HG02885 (cell line): Measurements from ENCODE around the gene DOCK7.
"Not testable (repeated sequence)": the region's sequence is repeated elsewhere in the genome, so short reads cannot be mapped to it uniquely, and the experiment has no call there.

ENCODE experiments used
- ATAC-seq: cut with Tn5 transposase; IDR thresholded peaks from one replicate; pipeline ENCODE4 v1.9.1; 2021; ENCODE audit warnings: mild to moderate bottlenecking; ENCODE audit not compliant: unreplicated experiment, poor library complexity

DOCK7 gene

GRCh38 chr1:62687903-62688686 lies at the start of gene DOCK7:
Gene DOCK7 (minus strand): TSS chr1:62688386. CDS start chr1:62688264, 122 bp downstream.
- peak; percentile 70 for ATAC-seq

GRCh38 chr1:62735491-62736171 lies 47.4 kb upstream of the DOCK7 start:
- no peak for ATAC-seq

GRCh38 chr1:62732331-62732730 lies 44.1 kb upstream of the DOCK7 start:
- ATAC-seq = no peak

- ATAC-seq = no peak
Observed at GRCh38 chr1:62728963-62729362, 40.8 kb upstream of the DOCK7 start.

- no peak for ATAC-seq
Observed at GRCh38 chr1:62727656-62728407, 39.6 kb upstream of the DOCK7 start.

- no peak for ATAC-seq
Observed at GRCh38 chr1:62726011-62726442, 37.8 kb upstream of the DOCK7 start.

GRCh38 chr1:62725255-62725654 lies 37.1 kb upstream of the DOCK7 start:
- no peak for ATAC-seq

- no peak for ATAC-seq
Observed at GRCh38 chr1:62724430-62724829, 36.2 kb upstream of the DOCK7 start.

GRCh38 chr1:62723883-62724282 lies 35.7 kb upstream of the DOCK7 start:
- ATAC-seq = no peak

- peak; percentile 90 for ATAC-seq
Observed at GRCh38 chr1:62722796-62723195, 34.6 kb upstream of the DOCK7 start.

GRCh38 chr1:62720946-62721554 lies 32.9 kb upstream of the DOCK7 start:
- ATAC-seq = no peak

- not testable (repeated sequence) for ATAC-seq
Observed at GRCh38 chr1:62718400-62718799, 30.2 kb upstream of the DOCK7 start.

GRCh38 chr1:62717483-62717882 lies 29.3 kb upstream of the DOCK7 start:
- ATAC-seq = no peak

GRCh38 chr1:62716397-62716796 lies 28.2 kb upstream of the DOCK7 start:
- no peak for ATAC-seq

- ATAC-seq = no peak
Observed at GRCh38 chr1:62712336-62713243, 24.4 kb upstream of the DOCK7 start.

GRCh38 chr1:62707744-62708120 lies 19.5 kb upstream of the DOCK7 start:
- no peak for ATAC-seq

- no peak for ATAC-seq
Observed at GRCh38 chr1:62706985-62707743, 19.0 kb upstream of the DOCK7 start.

GRCh38 chr1:62698161-62698560 lies 10.0 kb upstream of the DOCK7 start:
- not testable (repeated sequence) for ATAC-seq

GRCh38 chr1:62694479-62694878 lies 6.3 kb upstream of the DOCK7 start:
- not testable (repeated sequence) for ATAC-seq
